GM18505 (cell line): ENCODE measurements around the gene INSRR.

ENCODE experiments used
- ATAC-seq: cut with Tn5 transposase; IDR thresholded peaks from one replicate; pipeline ENCODE4 v1.9.1; 2021; ENCODE audit not compliant: unreplicated experiment
- POLR2A ChIP-seq: IDR thresholded peaks from 4 replicates; pipeline ENCODE4 v1.6.1; 2011; ENCODE audit warnings: borderline replicate concordance; ENCODE audit not compliant: insufficient read depth, insufficient read length; ENCODE audit errors: extremely low read depth

Gene INSRR

DNA sequence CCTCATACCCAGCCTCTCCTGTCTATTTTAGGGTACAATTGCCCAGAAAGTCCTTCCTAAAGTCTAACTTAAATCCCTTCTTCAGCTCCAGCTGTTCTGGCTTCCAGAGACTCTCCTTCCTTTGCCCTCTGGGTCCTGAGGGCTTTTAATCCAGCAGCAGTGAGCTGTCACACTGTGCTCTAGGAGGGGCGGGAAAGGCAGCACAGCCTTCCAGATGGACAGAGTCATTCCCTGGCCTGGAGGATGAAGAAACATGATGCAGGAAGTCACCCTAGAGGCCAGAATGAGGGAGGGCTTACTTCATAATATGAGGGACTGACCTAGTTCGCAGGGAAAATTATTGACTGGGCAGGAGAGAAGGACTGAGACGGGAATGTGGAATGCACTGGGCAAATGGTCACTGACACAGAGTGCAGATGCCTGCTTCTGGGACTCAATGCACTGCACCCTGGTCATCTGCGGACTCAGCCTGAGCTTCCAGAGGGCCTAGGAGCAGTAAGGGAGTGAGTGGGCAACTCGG, 43.5 kb downstream of the INSRR start:
- TF ChIP-seq POLR2A = no peak
- no peak for ATAC-seq

DNA sequence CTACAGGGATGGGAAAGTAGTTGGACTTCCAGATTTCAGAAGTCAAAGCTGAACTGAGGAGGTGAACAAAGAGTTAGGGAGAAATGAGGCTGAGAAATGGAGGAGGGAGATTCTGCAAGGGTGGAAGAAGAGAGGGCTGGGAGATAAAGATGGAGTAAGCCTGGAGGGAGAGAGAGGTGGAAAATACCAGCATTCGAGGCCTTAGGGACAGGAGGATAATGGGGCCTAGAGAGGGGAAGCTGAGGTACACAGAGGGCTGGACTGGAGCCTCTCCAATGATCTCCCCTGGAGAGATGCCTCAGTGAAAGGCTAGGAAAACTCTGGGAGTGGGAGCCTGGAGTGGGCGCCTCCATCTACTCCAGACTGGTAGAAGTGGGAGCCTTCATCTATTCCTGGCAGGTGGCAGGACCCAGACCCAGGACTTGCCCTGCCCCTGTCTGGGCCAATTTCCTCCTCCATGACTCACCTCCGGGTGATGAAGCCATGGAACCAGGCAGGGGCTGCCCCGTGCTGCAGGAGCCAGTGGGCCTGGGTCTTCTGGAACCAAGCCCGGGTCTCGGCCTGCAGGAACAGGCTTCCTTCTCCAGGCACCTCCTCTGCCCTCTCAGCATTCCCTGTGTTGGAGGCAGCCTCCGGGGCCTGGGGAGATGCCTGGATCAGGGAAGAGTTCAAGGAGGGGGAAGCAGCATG, 44.2 kb downstream of the INSRR start:
- ATAC-seq = no peak
- TF ChIP-seq POLR2A = no peak

DNA sequence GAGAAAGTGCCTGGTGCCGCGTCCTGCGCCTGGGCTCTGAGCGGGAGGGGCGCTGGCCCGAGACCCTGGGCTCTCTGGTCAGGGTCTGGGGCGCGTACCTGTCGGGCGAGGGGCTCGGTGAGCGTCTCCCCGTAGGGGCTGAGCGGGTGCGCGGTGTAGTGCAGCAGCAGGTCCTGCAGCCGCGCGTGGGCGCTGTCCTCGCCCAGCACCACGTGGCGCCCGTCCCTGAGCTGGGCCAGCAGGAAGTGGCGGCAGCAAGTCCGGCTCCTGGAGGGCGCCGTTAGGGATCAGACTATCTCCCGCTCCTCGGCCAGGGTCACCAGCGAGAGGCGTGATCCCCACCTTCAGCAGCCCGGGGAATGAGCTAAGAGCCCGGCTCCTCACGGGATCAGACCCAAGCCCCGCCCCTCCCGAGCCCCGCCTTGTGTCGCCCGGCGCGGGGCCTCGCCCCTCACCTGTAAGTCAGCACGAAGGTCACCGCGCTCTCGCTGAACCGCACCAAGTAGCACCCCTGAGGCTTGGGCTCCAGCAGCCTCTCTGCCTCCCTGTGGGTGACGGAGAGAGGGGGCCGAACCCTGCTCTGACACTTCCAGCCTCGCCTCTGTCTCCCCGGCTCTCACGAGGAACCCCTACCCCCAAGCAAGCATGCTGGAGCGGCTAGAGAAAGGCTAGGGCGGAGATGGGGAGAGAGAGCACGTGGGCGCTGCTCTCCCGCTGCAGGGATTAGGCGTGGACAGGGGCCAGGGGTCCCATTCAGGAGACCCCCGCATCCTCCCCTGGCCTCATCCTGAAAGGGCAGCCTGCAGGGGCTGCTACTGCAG, 45.0 kb downstream of the INSRR start:
- TF ChIP-seq POLR2A = no peak
- ATAC-seq = no peak

- no peak for ATAC-seq
- no peak for TF ChIP-seq POLR2A
These were observed 45.6 kb downstream of the INSRR start for GRCh38 chr1:156813298-156813697.

DNA sequence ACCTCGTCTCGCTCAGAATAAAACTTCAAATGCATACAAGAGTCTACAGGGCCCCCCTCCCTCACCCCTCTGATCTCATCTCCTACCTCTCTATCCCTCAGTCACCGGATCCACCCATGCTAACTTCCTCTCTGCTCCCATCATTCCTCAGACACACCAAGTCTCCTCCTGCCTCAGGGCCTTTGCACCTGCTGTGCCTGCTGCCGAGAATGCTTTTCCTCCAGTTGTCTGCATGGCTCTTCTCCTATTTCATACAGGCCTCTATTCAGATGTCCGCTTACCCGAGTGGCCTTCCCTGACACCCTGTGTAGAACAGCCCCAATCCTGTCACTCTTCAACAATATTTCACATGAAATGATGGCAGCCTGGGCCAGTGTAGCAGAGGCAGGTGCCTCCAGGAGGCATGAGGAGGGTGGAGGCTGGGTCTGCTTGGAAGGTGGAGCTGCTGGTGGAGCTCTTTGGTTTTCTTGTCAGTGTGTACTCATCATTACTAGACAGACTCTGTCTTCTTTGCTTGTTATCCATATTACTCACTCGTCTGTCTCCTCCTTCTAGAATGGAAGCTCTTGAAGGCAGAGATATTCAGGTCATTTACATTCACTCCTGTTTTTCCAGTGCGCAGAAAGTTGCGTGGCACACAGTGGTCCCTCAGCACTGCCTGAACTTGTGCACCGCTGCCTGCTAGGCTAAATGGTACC, 46.5 kb downstream of the INSRR start:
- no peak for TF ChIP-seq POLR2A
- no peak for ATAC-seq

- TF ChIP-seq POLR2A = no peak
- ATAC-seq = no peak
These were observed 47.7 kb downstream of the INSRR start for GRCh38 chr1:156811168-156811567.

GRCh38 chr1:156809711-156810366, 49.1 kb downstream of the INSRR start:
- no peak for TF ChIP-seq POLR2A
- no peak for ATAC-seq

DNA sequence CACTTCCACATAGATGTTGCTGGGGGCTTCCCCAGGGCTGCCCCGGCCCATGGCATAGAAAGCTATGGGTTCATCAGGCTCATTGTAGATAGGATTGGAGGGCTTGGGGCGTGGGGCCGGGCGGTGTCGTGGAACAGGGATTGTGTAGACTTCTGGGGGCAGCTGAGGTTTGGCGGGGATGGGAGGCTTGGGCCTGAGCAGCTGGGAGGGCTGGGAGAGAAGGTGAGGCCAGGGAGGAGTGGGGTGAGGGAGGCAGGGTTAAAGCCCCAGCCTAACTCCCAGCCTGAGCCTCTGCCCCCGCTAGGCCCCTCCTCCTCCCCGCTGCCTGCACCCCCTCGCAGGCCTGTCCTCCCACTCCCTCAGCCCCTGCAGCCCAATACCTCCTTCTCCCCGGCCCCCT, 49.6 kb downstream of the INSRR start:
- TF ChIP-seq POLR2A = no peak
- no peak for ATAC-seq

DNA sequence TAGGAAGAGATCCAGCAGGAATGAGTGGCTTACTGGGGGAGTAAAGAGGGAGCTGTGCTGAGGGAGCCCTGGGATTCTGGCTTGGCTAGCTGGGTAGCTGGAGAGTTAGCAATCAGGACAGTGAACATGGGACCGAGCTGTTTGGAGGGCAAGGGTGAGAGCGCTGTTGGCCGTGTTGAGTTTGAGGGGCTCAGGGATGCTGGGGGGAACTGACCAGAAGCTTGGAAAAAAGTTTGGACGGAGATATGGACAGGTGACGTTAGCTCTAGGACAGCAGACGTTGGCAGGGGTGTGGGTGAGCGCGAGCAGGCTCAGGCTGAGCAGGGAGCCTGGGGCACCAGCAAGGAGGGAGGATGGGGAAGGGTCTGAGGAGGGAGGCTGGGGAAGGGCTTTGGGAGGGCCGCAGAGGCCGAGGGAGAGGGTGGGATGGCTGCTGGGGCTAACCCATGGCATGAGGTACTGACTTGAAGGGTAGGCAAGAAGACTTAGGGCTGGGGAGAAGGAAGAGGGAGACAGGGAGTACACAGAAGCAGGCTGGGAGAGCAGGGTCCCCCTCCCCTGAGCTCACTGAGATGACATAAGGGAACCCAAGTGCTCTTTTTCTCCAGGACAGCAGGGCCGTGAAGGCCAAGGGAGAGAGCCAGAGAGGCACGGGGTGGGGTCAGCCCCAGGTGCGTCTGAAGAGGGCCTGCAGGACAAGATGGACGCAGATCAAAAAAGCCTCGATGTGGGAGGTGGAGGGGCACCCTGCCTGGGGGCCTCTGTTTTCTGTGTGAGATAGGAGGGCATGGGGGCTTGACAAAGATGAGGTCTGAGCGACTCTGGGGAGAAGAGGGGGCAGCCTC, 50.5 kb downstream of the INSRR start:
- TF ChIP-seq POLR2A = no peak
- no peak for ATAC-seq

DNA sequence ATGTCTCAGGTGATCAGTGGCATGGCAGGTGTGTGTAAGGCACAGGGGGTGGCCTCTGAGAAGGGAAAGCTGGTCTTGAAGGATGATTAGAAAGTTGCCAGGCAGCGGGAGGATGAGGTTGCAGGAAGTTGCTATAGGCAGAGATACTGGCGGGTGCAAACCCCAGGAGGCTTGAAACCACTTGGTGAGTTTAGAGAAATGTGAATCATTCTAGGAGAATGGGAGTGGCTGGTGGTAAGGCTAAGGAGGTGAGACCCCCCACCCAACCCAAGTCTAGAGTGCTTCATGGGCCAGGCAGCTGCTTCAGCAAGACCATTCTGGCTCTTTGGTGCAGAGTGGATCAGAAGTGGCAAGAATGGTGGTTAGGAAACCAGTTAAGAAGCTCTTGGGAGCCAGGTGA, 51.3 kb downstream of the INSRR start:
- no peak for TF ChIP-seq POLR2A
- no peak for ATAC-seq

GRCh38 chr1:156806512-156807440, 52.1 kb downstream of the INSRR start:
- TF ChIP-seq POLR2A = no peak
- no peak for ATAC-seq
